ENCODE measurements around the gene BLACAT1.

GRCh38 chr1:205452933-205453332, 2.9 kb downstream of the BLACAT1 start:
- TF ChIP-seq EZH2 (optimal IDR thresholded peaks at IDR 0.05; ENCODE audit: low read depth, low read length) (no peak), CTCF (IDR thresholded peaks at IDR 0.05; ENCODE audit: low read length) (no peak), EZH2phosphoT487 (IDR thresholded peaks at IDR 0.05; ENCODE audit: low read length) (no peak)
